HG03439 (cell line): ENCODE results near the gene SEMA3C.

Experiments used
- ATAC-seq: cut with Tn5 transposase; IDR thresholded peaks from one replicate; pipeline ENCODE4 v1.9.1; 2021; ENCODE audit warnings: mild to moderate bottlenecking, moderate library complexity; ENCODE audit not compliant: unreplicated experiment

SEMA3C gene

GRCh38 chr7:80918909-80919721 is at the start of gene SEMA3C:
TSS of gene SEMA3C (minus strand) at chr7:80919051. CDS start at chr7:80916781, 2,270 bp downstream.
- ATAC-seq, result no peak

GRCh38 chr7:80968606-80969005 is 49.8 kb upstream of the SEMA3C start:
- no peak for ATAC-seq

GRCh38 chr7:80967917-80968297 is 49.1 kb upstream of the SEMA3C start:
- no peak for ATAC-seq

- ATAC-seq, result no peak
These were observed 48.4 kb upstream of the SEMA3C start for GRCh38 chr7:80967071-80967916.

- ATAC-seq, result no peak
These were observed 41.5 kb upstream of the SEMA3C start for GRCh38 chr7:80960244-80960795.

- ATAC-seq, result no peak
These were observed 38.5 kb upstream of the SEMA3C start for GRCh38 chr7:80957226-80957777.

GRCh38 chr7:80954191-80954590 is 35.3 kb upstream of the SEMA3C start:
- no peak for ATAC-seq

- ATAC-seq, result no peak
These were observed 31.7 kb upstream of the SEMA3C start for GRCh38 chr7:80950550-80950967.

GRCh38 chr7:80949449-80949848 is 30.6 kb upstream of the SEMA3C start:
- ATAC-seq, result no peak

- no peak for ATAC-seq
These were observed 28.0 kb upstream of the SEMA3C start for GRCh38 chr7:80946858-80947257.

GRCh38 chr7:80945976-80946375 is 27.1 kb upstream of the SEMA3C start:
- ATAC-seq, result no peak

- ATAC-seq, result no peak
These were observed 24.5 kb upstream of the SEMA3C start for GRCh38 chr7:80943342-80943741.

GRCh38 chr7:80942261-80943041 is 23.6 kb upstream of the SEMA3C start:
- no peak for ATAC-seq

GRCh38 chr7:80941208-80941758 is 22.4 kb upstream of the SEMA3C start:
- no peak for ATAC-seq

GRCh38 chr7:80940539-80941207 is 21.8 kb upstream of the SEMA3C start:
- no peak for ATAC-seq

GRCh38 chr7:80937336-80937735 is 18.5 kb upstream of the SEMA3C start:
- no peak for ATAC-seq

GRCh38 chr7:80935991-80936780 is 17.3 kb upstream of the SEMA3C start:
- ATAC-seq, result no peak

GRCh38 chr7:80934321-80934720 is 15.5 kb upstream of the SEMA3C start:
- ATAC-seq, result no peak

- no peak for ATAC-seq
These were observed 13.7 kb upstream of the SEMA3C start for GRCh38 chr7:80932536-80932935.
